Dermis microvascular lymphatic vessel endothelial cell (primary cell): ENCODE measurements around the gene ANAPC15. TPM values are rescaled to one million over a fixed set of nuclear protein-coding genes. Genes with fewer than 3 reads are reported as not detected.

Experiments used
- total RNA-seq: library from RNA; depleted of rRNA; stranded (reverse); fragments of >200 nt; gene quantifications from 2 replicates; pipeline ENCODE4 v1.2.1, GENCODE V29; 2014

Gene ANAPC15
- total RNA-seq, 1 donor from 2014 or later: 24.6 TPM

Other genes starting within 250 kb of the ANAPC15 start
- gene DEFB131B, start 234.2 kb downstream of the ANAPC15 start, total RNA-seq: not detected in 2 replicates
- 6.0 and 6.2 TPM in 2 replicates for gene XNDC1N, start 184.1 kb downstream of the ANAPC15 start, total RNA-seq
- gene RNF121, start 183.6 kb downstream of the ANAPC15 start, total RNA-seq: 19.6 and 26.3 TPM in 2 replicates
- gene IL18BP, start 113.8 kb downstream of the ANAPC15 start, total RNA-seq: 1.5 and 1.8 TPM in 2 replicates
- gene NUMA1, start 32.2 kb downstream of the ANAPC15 start, total RNA-seq: 101 and 119 TPM in 2 replicates
- gene LRRC51, start 31.8 kb downstream of the ANAPC15 start, total RNA-seq: 3.2 and 4.2 TPM in 2 replicates
- 91.1 and 118 TPM in 2 replicates for gene LAMTOR1, start 9.4 kb downstream of the ANAPC15 start, total RNA-seq
- not detected in 2 replicates for gene TOMT, start 6.8 kb downstream of the ANAPC15 start, total RNA-seq
- gene FOLR3, start 23.0 kb upstream of the ANAPC15 start, total RNA-seq: not detected in 2 replicates
- gene FOLR1, start 79.4 kb upstream of the ANAPC15 start, total RNA-seq: not detected in 2 replicates
- gene FOLR2, start 104.1 kb upstream of the ANAPC15 start, total RNA-seq: not detected in 2 replicates
- gene INPPL1, start 112.1 kb upstream of the ANAPC15 start, total RNA-seq: 31.3 and 41.0 TPM in 2 replicates
- not detected in 2 replicates for gene PHOX2A, start 131.5 kb upstream of the ANAPC15 start, total RNA-seq